ENCODE measurements around the gene ATG2A. TPM values are rescaled to one million over a fixed set of nuclear protein-coding genes. Genes with fewer than 3 reads are reported as not detected.

Gene ATG2A
- polyA plus RNA-seq, 2 donors = 10.4 to 11.4 TPM

- H3K4me3 ChIP-seq (ENCODE audit: low read depth in 1 of 2, low read length in 2 of 2) = no peak overlapping the region
- H3K36me3 ChIP-seq (ENCODE audit: control insufficient read depth in 2 of 2, insufficient read depth in 2 of 2, low read length in 1 of 2) = peaks cover 32 to 76% of the 10 kb centered on the region in 2 donors
- peaks cover 0 to 3% of the 10 kb centered on the region in 2 donors for H3K4me1 ChIP-seq (ENCODE audit: control insufficient read depth in 2 of 2, insufficient read depth in 2 of 2, low read length in 1 of 2)
- H3K9me3 ChIP-seq (ENCODE audit: control insufficient read depth in 2 of 2, insufficient read depth in 1 of 2, low read depth in 1 of 2, low read length in 1 of 2) = no peaks in the 10 kb centered on the region
- H3K27me3 ChIP-seq (ENCODE audit: control insufficient read depth in 1 of 2, insufficient read depth in 2 of 2, low read length in 2 of 2) = no peaks in the 10 kb centered on the region
- no peak overlapping the region for H3K27ac ChIP-seq (ENCODE audit: low read depth in 2 of 2, low read length in 1 of 2)
- WGBS, 2 donors = 95 to 99% methylated on average over 13 of the region's 13 CpGs
These were observed 10.7 kb downstream of the ATG2A start for GRCh38 chr11:64906314-64906635.

- Histone ChIP-seq H3K27me3 (ENCODE audit: control insufficient read depth in 1 of 2, insufficient read depth in 2 of 2, low read length in 2 of 2) (no peaks in the 10 kb centered on the region), H3K27ac (ENCODE audit: low read depth in 2 of 2, low read length in 1 of 2) (no peak overlapping the region), H3K9me3 (ENCODE audit: control insufficient read depth in 2 of 2, insufficient read depth in 1 of 2, low read depth in 1 of 2, low read length in 1 of 2) (no peaks in the 10 kb centered on the region), H3K4me3 (ENCODE audit: low read depth in 1 of 2, low read length in 2 of 2) (no peak overlapping the region), H3K36me3 (ENCODE audit: control insufficient read depth in 2 of 2, insufficient read depth in 2 of 2, low read length in 1 of 2) (peaks cover 33 to 74% of the 10 kb centered on the region in 2 donors), H3K4me1 (ENCODE audit: control insufficient read depth in 2 of 2, insufficient read depth in 2 of 2, low read length in 1 of 2) (peaks cover 0 to 4% of the 10 kb centered on the region in 2 donors)
- WGBS, 2 donors = 94 to 95% methylated on average over 24 to 25 of the region's 25 CpGs
These were observed 11.3 kb downstream of the ATG2A start for GRCh38 chr11:64905516-64906313.

GRCh38 chr11:64903291-64903833, 13.6 kb downstream of the ATG2A start:
- 92% methylated on average over 23 of the region's 23 CpGs for WGBS, 2 donors
- Histone ChIP-seq H3K4me1 (ENCODE audit: control insufficient read depth in 2 of 2, insufficient read depth in 2 of 2, low read length in 1 of 2) (peaks cover 0 to 7% of the 10 kb centered on the region in 2 donors), H3K27me3 (ENCODE audit: control insufficient read depth in 1 of 2, insufficient read depth in 2 of 2, low read length in 2 of 2) (no peaks in the 10 kb centered on the region), H3K4me3 (ENCODE audit: low read depth in 1 of 2, low read length in 2 of 2) (no peak overlapping the region), H3K36me3 (ENCODE audit: control insufficient read depth in 2 of 2, insufficient read depth in 2 of 2, low read length in 1 of 2) (peaks cover 32 to 65% of the 10 kb centered on the region in 2 donors), H3K27ac (ENCODE audit: low read depth in 2 of 2, low read length in 1 of 2) (no peak overlapping the region), H3K9me3 (ENCODE audit: control insufficient read depth in 2 of 2, insufficient read depth in 1 of 2, low read depth in 1 of 2, low read length in 1 of 2) (no peaks in the 10 kb centered on the region)

- Histone ChIP-seq H3K4me1 (ENCODE audit: control insufficient read depth in 2 of 2, insufficient read depth in 2 of 2, low read length in 1 of 2) (peaks cover 0 to 7% of the 10 kb centered on the region in 2 donors), H3K27me3 (ENCODE audit: control insufficient read depth in 1 of 2, insufficient read depth in 2 of 2, low read length in 2 of 2) (no peaks in the 10 kb centered on the region), H3K27ac (ENCODE audit: low read depth in 2 of 2, low read length in 1 of 2) (no peak overlapping the region), H3K9me3 (ENCODE audit: control insufficient read depth in 2 of 2, insufficient read depth in 1 of 2, low read depth in 1 of 2, low read length in 1 of 2) (no peaks in the 10 kb centered on the region), H3K36me3 (ENCODE audit: control insufficient read depth in 2 of 2, insufficient read depth in 2 of 2, low read length in 1 of 2) (peaks cover 33 to 70% of the 10 kb centered on the region in 2 donors), H3K4me3 (ENCODE audit: low read depth in 1 of 2, low read length in 2 of 2) (no peak overlapping the region)
- 88 to 90% methylated on average over 29 to 30 of the region's 30 CpGs for WGBS, 2 donors
These were observed 14.7 kb downstream of the ATG2A start for GRCh38 chr11:64902102-64902900.

- peaks cover 28 to 68% of the 10 kb centered on the region in 2 donors for H3K36me3 ChIP-seq (ENCODE audit: control insufficient read depth in 2 of 2, insufficient read depth in 2 of 2, low read length in 1 of 2)
- 91 to 94% methylated on average over 17 of the region's 17 CpGs for WGBS, 2 donors
- no peak overlapping the region for H3K27ac ChIP-seq (ENCODE audit: low read depth in 2 of 2, low read length in 1 of 2)
- H3K4me3 ChIP-seq (ENCODE audit: low read depth in 1 of 2, low read length in 2 of 2) = no peak overlapping the region
- peaks cover 0 to 5% of the 10 kb centered on the region in 2 donors for H3K4me1 ChIP-seq (ENCODE audit: control insufficient read depth in 2 of 2, insufficient read depth in 2 of 2, low read length in 1 of 2)
- H3K9me3 ChIP-seq (ENCODE audit: control insufficient read depth in 2 of 2, insufficient read depth in 1 of 2, low read depth in 1 of 2, low read length in 1 of 2) = no peaks in the 10 kb centered on the region
- H3K27me3 ChIP-seq (ENCODE audit: control insufficient read depth in 1 of 2, insufficient read depth in 2 of 2, low read length in 2 of 2) = no peaks in the 10 kb centered on the region
These were observed 16.2 kb downstream of the ATG2A start for GRCh38 chr11:64900774-64901173.

GRCh38 chr11:64900263-64900678, 16.7 kb downstream of the ATG2A start:
- H3K4me1 ChIP-seq (ENCODE audit: control insufficient read depth in 2 of 2, insufficient read depth in 2 of 2, low read length in 1 of 2) = peaks cover 0 to 5% of the 10 kb centered on the region in 2 donors
- WGBS, 2 donors = 52 to 61% methylated on average over 14 of the region's 14 CpGs
- peaks cover 23 to 67% of the 10 kb centered on the region in 2 donors for H3K36me3 ChIP-seq (ENCODE audit: control insufficient read depth in 2 of 2, insufficient read depth in 2 of 2, low read length in 1 of 2)
- no peaks in the 10 kb centered on the region for H3K27me3 ChIP-seq (ENCODE audit: control insufficient read depth in 1 of 2, insufficient read depth in 2 of 2, low read length in 2 of 2)
- no peaks in the 10 kb centered on the region for H3K9me3 ChIP-seq (ENCODE audit: control insufficient read depth in 2 of 2, insufficient read depth in 1 of 2, low read depth in 1 of 2, low read length in 1 of 2)
- no peak overlapping the region for H3K27ac ChIP-seq (ENCODE audit: low read depth in 2 of 2, low read length in 1 of 2)
- H3K4me3 ChIP-seq (ENCODE audit: low read depth in 1 of 2, low read length in 2 of 2) = no peak overlapping the region

GRCh38 chr11:64898541-64898940, 18.5 kb downstream of the ATG2A start:
- no peak overlapping the region for H3K27ac ChIP-seq (ENCODE audit: low read depth in 2 of 2, low read length in 1 of 2)
- peaks cover 0 to 7% of the 10 kb centered on the region in 2 donors for H3K4me1 ChIP-seq (ENCODE audit: control insufficient read depth in 2 of 2, insufficient read depth in 2 of 2, low read length in 1 of 2)
- peaks cover 20 to 70% of the 10 kb centered on the region in 2 donors for H3K36me3 ChIP-seq (ENCODE audit: control insufficient read depth in 2 of 2, insufficient read depth in 2 of 2, low read length in 1 of 2)
- no peaks in the 10 kb centered on the region for H3K27me3 ChIP-seq (ENCODE audit: control insufficient read depth in 1 of 2, insufficient read depth in 2 of 2, low read length in 2 of 2)
- no peak overlapping the region for H3K4me3 ChIP-seq (ENCODE audit: low read depth in 1 of 2, low read length in 2 of 2)
- WGBS, 2 donors = 94% methylated on average over 19 of the region's 19 CpGs
- H3K9me3 ChIP-seq (ENCODE audit: control insufficient read depth in 2 of 2, insufficient read depth in 1 of 2, low read depth in 1 of 2, low read length in 1 of 2) = no peaks in the 10 kb centered on the region

GRCh38 chr11:64898076-64898445, 18.9 kb downstream of the ATG2A start:
- 93% methylated on average over 9 of the region's 9 CpGs for WGBS, 2 donors
- H3K27me3 ChIP-seq (ENCODE audit: control insufficient read depth in 1 of 2, insufficient read depth in 2 of 2, low read length in 2 of 2) = no peaks in the 10 kb centered on the region
- peaks cover 20 to 65% of the 10 kb centered on the region in 2 donors for H3K36me3 ChIP-seq (ENCODE audit: control insufficient read depth in 2 of 2, insufficient read depth in 2 of 2, low read length in 1 of 2)

GRCh38 chr11:64897381-64898075, 19.5 kb downstream of the ATG2A start:
- H3K27ac ChIP-seq (ENCODE audit: low read depth in 2 of 2, low read length in 1 of 2) = no peak overlapping the region
- no peaks in the 10 kb centered on the region for H3K9me3 ChIP-seq (ENCODE audit: control insufficient read depth in 2 of 2, insufficient read depth in 1 of 2, low read depth in 1 of 2, low read length in 1 of 2)
- no peak overlapping the region for H3K4me3 ChIP-seq (ENCODE audit: low read depth in 1 of 2, low read length in 2 of 2)
- peaks cover 0 to 7% of the 10 kb centered on the region in 2 donors for H3K4me1 ChIP-seq (ENCODE audit: control insufficient read depth in 2 of 2, insufficient read depth in 2 of 2, low read length in 1 of 2)
- H3K27me3 ChIP-seq (ENCODE audit: control insufficient read depth in 1 of 2, insufficient read depth in 2 of 2, low read length in 2 of 2) = no peaks in the 10 kb centered on the region
- WGBS, 2 donors = 92 to 93% methylated on average over 19 of the region's 19 CpGs
- peaks cover 17 to 61% of the 10 kb centered on the region in 2 donors for H3K36me3 ChIP-seq (ENCODE audit: control insufficient read depth in 2 of 2, insufficient read depth in 2 of 2, low read length in 1 of 2)

More at GRCh38 chr11:64898076-64898445, 18.9 kb downstream of the ATG2A start:
- Histone ChIP-seq H3K4me1 (ENCODE audit: control insufficient read depth in 2 of 2, insufficient read depth in 2 of 2, low read length in 1 of 2) (peaks cover 0 to 7% of the 10 kb centered on the region in 2 donors), H3K4me3 (ENCODE audit: low read depth in 1 of 2, low read length in 2 of 2) (no peak overlapping the region), H3K9me3 (ENCODE audit: control insufficient read depth in 2 of 2, insufficient read depth in 1 of 2, low read depth in 1 of 2, low read length in 1 of 2) (no peaks in the 10 kb centered on the region), H3K27ac (ENCODE audit: low read depth in 2 of 2, low read length in 1 of 2) (no peak overlapping the region)
